HepG2 (cell line): Measurements from ENCODE around the gene HSPA1A.

ENCODE experiments used
- NR1H2 ChIP-seq: sonication (generic); formaldehyde crosslinking; IDR thresholded peaks from 2 replicates; pipeline ENCODE4 v1.8.1; 2022; ENCODE audit warnings: low read depth, missing genetic modification reagents, borderline replicate concordance
- PHF8 ChIP-seq: sonication (generic); formaldehyde crosslinking; IDR thresholded peaks from 2 replicates; pipeline ENCODE4 v1.5.0; 2020; ENCODE audit warnings: missing genetic modification reagents
- RFX1 ChIP-seq: fragments of 450-650 bp; IDR thresholded peaks from 2 replicates; pipeline ENCODE4 v1.6.1; 2017
- ZNF569 ChIP-seq: sonication (generic); formaldehyde crosslinking; IDR thresholded peaks from 2 replicates; pipeline ENCODE4 v1.5.0; 2020; ENCODE audit warnings: mild to moderate bottlenecking, missing genetic modification reagents, moderate library complexity, borderline replicate concordance
- TF ChIP-seq, protein P1 (sequence below): sonication (generic); formaldehyde crosslinking; IDR thresholded peaks from 2 replicates; pipeline ENCODE4 v1.4.0; 2020; ENCODE audit warnings: missing genetic modification reagents

DNA sequence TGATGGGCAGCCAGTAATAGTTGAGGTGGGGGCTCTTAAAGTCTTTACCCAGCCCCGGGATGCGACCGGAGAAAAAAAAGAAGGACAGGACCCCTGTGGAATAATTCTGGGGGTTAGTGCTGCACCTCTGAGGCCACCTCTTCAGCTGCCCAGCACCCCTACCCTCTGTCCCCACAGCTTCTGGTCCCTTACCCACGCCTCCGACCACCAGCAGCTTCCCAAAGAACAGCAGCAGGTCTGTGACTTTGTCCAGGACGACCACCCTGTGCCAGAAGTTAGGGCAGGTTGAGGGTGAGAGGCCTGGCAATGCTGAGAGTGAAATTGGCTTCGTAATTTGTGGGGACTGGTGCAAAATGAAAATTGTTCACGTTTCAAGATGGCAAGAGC, 49.5 kb downstream of the HSPA1A start:
- no peak for TF ChIP-seq NR1H2
- no peak for TF ChIP-seq ZNF569
- TF ChIP-seq, protein P1, sequence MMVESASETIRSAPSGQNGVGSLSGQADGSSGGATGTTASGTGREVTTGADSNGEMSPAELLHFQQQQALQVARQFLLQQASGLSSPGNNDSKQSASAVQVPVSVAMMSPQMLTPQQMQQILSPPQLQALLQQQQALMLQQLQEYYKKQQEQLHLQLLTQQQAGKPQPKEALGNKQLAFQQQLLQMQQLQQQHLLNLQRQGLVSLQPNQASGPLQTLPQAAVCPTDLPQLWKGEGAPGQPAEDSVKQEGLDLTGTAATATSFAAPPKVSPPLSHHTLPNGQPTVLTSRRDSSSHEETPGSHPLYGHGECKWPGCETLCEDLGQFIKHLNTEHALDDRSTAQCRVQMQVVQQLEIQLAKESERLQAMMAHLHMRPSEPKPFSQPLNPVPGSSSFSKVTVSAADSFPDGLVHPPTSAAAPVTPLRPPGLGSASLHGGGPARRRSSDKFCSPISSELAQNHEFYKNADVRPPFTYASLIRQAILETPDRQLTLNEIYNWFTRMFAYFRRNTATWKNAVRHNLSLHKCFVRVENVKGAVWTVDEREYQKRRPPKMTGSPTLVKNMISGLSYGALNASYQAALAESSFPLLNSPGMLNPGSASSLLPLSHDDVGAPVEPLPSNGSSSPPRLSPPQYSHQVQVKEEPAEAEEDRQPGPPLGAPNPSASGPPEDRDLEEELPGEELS (CRISPR knock-in tag): no peak
- no peak for TF ChIP-seq RFX1
- no peak for TF ChIP-seq PHF8 (CRISPR knock-in tag)
